Tibial nerve (tissue), 4 donors: ENCODE data around the gene FMO2. TPM values are rescaled to one million over a fixed set of nuclear protein-coding genes. Genes with fewer than 3 reads are reported as not detected.

Experiments
- DNase-seq, 2 donors: peaks; one replicate each; pipeline ENCODE4 v3.0.0-alpha.2; 2019; ENCODE audit warnings: low spot score in 2 of 2
- H3K27ac ChIP-seq, 4 donors: fragments of 200-600 bp; sonication (generic) in 3 of 4; one replicate each; pipeline ENCODE4 v1.5.1; 2017 to 2019; ENCODE audit warnings: mild to moderate bottlenecking in 1 of 4
- H3K27me3 ChIP-seq, 2 donors: fragments of 200-600 bp; sonication (generic) in 1 of 2; one replicate each; pipeline versions ENCODE4 v1.5.1 to v1.6.0; 2017 to 2019
- H3K36me3 ChIP-seq, 3 donors: fragments of 200-600 bp; sonication (generic); one replicate each; pipeline ENCODE4 v1.5.1; 2018 to 2019
- H3K4me1 ChIP-seq, 4 donors: fragments of 200-600 bp; sonication (generic) in 3 of 4; one replicate each; pipeline ENCODE4 v1.5.1; 2017 to 2019
- H3K4me3 ChIP-seq, 4 donors: fragments of 200-600 bp; sonication (generic) in 3 of 4; one replicate each; pipeline ENCODE4 v1.5.1; 2017 to 2019; ENCODE audit warnings: mild to moderate bottlenecking in 1 of 4, moderate library complexity in 1 of 4
- H3K9me3 ChIP-seq, 4 donors: fragments of 200-600 bp; sonication (generic) in 3 of 4; one replicate each; pipeline ENCODE4 v1.5.1; 2017 to 2019
- EP300 ChIP-seq, 2 donors: sonication (generic); formaldehyde crosslinking; IDR thresholded peaks; one replicate each; pipeline ENCODE4 v1.6.1; 2017; ENCODE audit warnings: antibody characterized with exemption in 2 of 2, mild to moderate bottlenecking in 1 of 2
- POLR2A ChIP-seq, 2 donors: fragments of 450-650 bp; IDR thresholded peaks; one replicate each; pipeline ENCODE4 v1.6.1; 2017; ENCODE audit warnings: antibody characterized with exemption in 2 of 2, mild to moderate bottlenecking in 2 of 2, moderate library complexity in 2 of 2
- WGBS, 2 donors: methylation state at CpG; one replicate each; pipeline ENCODE4 v1.1.5; 2018; 5-methylcytosine and 5-hydroxymethylcytosine counted together
- total RNA-seq, 4 donors: library from RNA; depleted of rRNA; stranded (reverse); fragments of >200 nt; gene quantifications; one replicate each; pipeline ENCODE4 v1.1.0, GENCODE V29; 2016
- TF ChIP-seq, protein P1 (sequence below), 5 experiments: fragments of 200-600 bp in 3 of 5; fragments of 450-650 bp in 2 of 5; sonication (generic) in 3 of 5; IDR thresholded peaks; one replicate each; pipeline ENCODE4 v1.5.1; 2016 to 2019; ENCODE audit warnings: antibody characterized with exemption in 5 of 5, mild to moderate bottlenecking in 3 of 5, moderate library complexity in 2 of 5

The FMO2 gene
- total RNA-seq, 4 donors from 2014 or later = 25.7 to 36.6 (median 33.7) TPM

DNA sequence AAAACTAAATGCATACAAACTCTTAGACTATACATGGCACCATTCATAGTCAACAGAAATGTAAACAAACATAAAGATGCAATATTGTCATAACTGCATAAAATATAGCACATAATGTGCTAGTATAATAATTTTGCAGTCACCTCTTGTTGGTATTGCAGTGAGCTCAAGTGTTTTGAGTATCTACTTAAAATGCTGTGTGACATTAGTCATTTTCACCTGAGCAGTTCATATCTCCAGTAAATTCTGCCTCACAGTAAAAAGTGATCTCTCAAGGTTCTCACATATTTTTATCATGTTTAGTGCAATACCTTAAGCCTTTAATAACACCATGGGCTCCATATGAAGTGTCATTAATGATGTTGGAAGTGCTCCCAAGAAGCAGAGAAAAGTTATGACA, 29.6 kb upstream of the FMO2 start:
- TF ChIP-seq, protein P1, sequence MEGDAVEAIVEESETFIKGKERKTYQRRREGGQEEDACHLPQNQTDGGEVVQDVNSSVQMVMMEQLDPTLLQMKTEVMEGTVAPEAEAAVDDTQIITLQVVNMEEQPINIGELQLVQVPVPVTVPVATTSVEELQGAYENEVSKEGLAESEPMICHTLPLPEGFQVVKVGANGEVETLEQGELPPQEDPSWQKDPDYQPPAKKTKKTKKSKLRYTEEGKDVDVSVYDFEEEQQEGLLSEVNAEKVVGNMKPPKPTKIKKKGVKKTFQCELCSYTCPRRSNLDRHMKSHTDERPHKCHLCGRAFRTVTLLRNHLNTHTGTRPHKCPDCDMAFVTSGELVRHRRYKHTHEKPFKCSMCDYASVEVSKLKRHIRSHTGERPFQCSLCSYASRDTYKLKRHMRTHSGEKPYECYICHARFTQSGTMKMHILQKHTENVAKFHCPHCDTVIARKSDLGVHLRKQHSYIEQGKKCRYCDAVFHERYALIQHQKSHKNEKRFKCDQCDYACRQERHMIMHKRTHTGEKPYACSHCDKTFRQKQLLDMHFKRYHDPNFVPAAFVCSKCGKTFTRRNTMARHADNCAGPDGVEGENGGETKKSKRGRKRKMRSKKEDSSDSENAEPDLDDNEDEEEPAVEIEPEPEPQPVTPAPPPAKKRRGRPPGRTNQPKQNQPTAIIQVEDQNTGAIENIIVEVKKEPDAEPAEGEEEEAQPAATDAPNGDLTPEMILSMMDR (IDR thresholded peaks at IDR 0.05) = no peak
- TF ChIP-seq EP300 (IDR thresholded peaks at IDR 0.05) (no peak), POLR2A (IDR thresholded peaks at IDR 0.05) (no peak)
- no peak for DNase-seq

DNA sequence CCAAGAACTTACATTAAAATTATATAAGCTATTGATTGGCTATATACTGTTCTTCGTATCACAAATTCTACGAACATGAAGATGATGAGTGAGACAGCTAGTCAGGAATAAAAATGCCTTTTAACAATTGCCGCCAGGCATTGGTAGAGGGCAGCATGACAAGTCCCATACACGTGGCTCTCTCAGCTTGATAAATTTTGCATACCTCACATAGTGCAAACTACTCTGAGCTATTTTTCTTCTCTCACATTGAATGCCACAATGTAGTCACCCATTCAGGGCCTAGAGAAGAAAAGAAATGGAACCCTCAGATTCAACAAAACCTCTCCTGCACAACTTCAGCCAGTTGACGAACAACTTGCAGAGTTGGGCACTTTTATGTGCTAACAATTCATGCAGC, 27.0 kb upstream of the FMO2 start:
- WGBS, 2 donors = 80 to 81% methylated on average over 5 of the region's 5 CpGs
- TF ChIP-seq POLR2A (IDR thresholded peaks at IDR 0.05) = no peak
- TF ChIP-seq, protein P1 (IDR thresholded peaks at IDR 0.05) = no peak
- no peak for TF ChIP-seq EP300 (IDR thresholded peaks at IDR 0.05)
- no peak for DNase-seq
- no peaks in the 10 kb centered on the region for H3K9me3 ChIP-seq
- peaks cover 0 to 3% (median 0%) of the 10 kb centered on the region in 4 donors for H3K4me1 ChIP-seq
- H3K36me3 ChIP-seq = no peaks in the 10 kb centered on the region
- no peak overlapping the region for H3K4me3 ChIP-seq
- H3K27ac ChIP-seq = no peak overlapping the region
- H3K27me3 ChIP-seq = no peaks in the 10 kb centered on the region

More for the DNA sequence above, 29.6 kb upstream of the FMO2 start:
- Histone ChIP-seq H3K4me3 (no peak overlapping the region), H3K36me3 (no peaks in the 10 kb centered on the region), H3K27me3 (no peaks in the 10 kb centered on the region), H3K9me3 (no peaks in the 10 kb centered on the region), H3K27ac (no peak overlapping the region), H3K4me1 (no peaks in the 10 kb centered on the region)

DNA sequence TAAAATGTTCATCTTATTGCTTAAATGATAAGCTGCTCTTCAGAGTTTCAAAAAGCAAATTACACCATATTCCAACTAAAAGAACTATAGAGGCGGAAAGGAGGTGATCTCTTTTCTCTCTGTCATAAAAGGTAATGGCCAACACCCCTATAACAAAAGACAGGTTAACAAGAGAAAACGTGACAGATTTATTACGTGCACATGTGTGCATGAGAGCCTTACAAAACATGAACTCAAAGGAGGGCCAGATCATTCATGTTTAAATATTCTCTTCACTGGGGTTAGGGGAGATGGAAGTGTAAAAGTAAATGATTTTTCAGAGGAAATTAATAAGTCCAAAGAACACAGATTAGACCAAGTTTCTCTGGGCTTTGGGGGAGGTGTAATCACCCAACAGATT, 26.5 kb upstream of the FMO2 start:
- H3K27ac ChIP-seq = no peak overlapping the region
- no peak overlapping the region for H3K4me3 ChIP-seq
- TF ChIP-seq POLR2A (IDR thresholded peaks at IDR 0.05) (no peak), EP300 (IDR thresholded peaks at IDR 0.05) (no peak)
- TF ChIP-seq, protein P1 (IDR thresholded peaks at IDR 0.05) = no peak
- DNase-seq = no peak
- peaks cover 0 to 3% (median 0%) of the 10 kb centered on the region in 4 donors for H3K4me1 ChIP-seq
- H3K9me3 ChIP-seq = no peaks in the 10 kb centered on the region
- WGBS, 2 donors = 84 to 87% methylated on average over 3 of the region's 3 CpGs
- no peaks in the 10 kb centered on the region for H3K36me3 ChIP-seq
- H3K27me3 ChIP-seq = no peaks in the 10 kb centered on the region

DNA sequence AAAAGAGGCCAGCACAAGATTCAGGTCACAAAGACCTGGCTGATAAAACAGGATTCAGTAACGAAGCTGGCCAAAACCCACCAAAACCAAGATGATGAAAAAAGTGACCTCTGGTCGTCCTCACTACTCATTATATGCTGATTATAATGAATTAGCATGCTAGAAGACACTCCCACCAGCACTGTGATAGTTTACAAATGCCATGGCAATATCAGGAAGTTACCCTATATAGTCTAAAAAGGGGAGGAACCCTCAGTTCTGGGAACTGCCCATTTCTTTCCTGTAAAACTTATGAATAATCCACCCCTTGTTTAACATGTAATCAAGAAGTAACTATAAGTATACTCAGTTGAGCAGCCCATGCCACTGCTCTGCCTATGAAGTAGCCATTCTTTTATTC, 26.0 kb upstream of the FMO2 start:
- Histone ChIP-seq H3K27ac (no peak overlapping the region), H3K9me3 (no peaks in the 10 kb centered on the region), H3K27me3 (no peaks in the 10 kb centered on the region), H3K4me3 (no peak overlapping the region), H3K36me3 (no peaks in the 10 kb centered on the region), H3K4me1 (peaks cover 0 to 3% (median 0%) of the 10 kb centered on the region in 4 donors)
- no peak for DNase-seq
- TF ChIP-seq, protein P1 (IDR thresholded peaks at IDR 0.05) = no peak
- TF ChIP-seq POLR2A (IDR thresholded peaks at IDR 0.05) (no peak), EP300 (IDR thresholded peaks at IDR 0.05) (no peak)
- WGBS, 2 donors = 85 to 86% methylated on average over 2 of the region's 2 CpGs

DNA sequence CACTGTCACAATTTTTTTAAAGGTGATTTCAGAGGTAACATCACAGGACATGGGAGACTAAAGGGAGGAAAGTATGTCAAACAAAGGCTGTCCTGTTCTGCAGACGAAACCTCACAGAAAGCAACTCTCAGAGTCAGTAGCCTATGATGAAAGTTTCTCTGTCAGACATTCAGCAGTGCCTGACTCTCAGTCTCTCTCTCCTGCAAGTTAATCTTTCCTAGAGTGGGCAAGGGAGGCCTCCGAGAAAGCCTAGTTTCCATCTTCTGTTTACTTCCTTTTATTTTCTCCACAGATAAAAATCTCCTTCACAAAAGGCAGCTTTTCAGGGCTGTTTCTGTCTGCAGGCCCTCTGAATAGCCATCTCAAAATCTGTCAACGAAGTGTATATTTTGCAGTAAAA, 24.9 kb upstream of the FMO2 start:
- 39 to 48% methylated on average over 3 of the region's 3 CpGs for WGBS, 2 donors
- Histone ChIP-seq H3K9me3 (no peaks in the 10 kb centered on the region), H3K27ac (no peak overlapping the region), H3K27me3 (no peaks in the 10 kb centered on the region), H3K36me3 (no peaks in the 10 kb centered on the region), H3K4me1 (peaks cover 0 to 3% (median 0%) of the 10 kb centered on the region in 4 donors), H3K4me3 (no peak overlapping the region)
- TF ChIP-seq, protein P1 (IDR thresholded peaks at IDR 0.05) = no peak
- TF ChIP-seq POLR2A (IDR thresholded peaks at IDR 0.05) = no peak
- TF ChIP-seq EP300 (IDR thresholded peaks at IDR 0.05) = no peak
- no peak for DNase-seq
